ENCODE data around the gene MATK. TPM values are rescaled to one million over a fixed set of nuclear protein-coding genes. Genes with fewer than 3 reads are reported as not detected.

The MATK gene
- total and polyA plus RNA-seq, 10 of the 15 experiments (the other 5 are each of a cell fraction or from before 2014, with no cell fraction given) = 0.24 to 2.2 (median 1.1) TPM; not detected in 2

- POLR2A ChIA-PET = no interaction called here
These were observed 40.7 kb downstream of the MATK start for GRCh38 chr19:3745363-3746045.

More at GRCh38 chr19:3745363-3746045, 40.7 kb downstream of the MATK start:
- Histone ChIP-seq H3K9me3 (replicated peaks; ENCODE audit: control insufficient read depth, insufficient read depth, low read length) (no peaks in the 10 kb centered on the region), H2AFZ (ENCODE audit: control insufficient read depth, low read depth, low read length) (no peak overlapping the region), H3K9ac (ENCODE audit: control insufficient read depth, insufficient read depth, low read length) (no peak overlapping the region), H3K79me2 (ENCODE audit: control insufficient read depth, insufficient read depth, low read length) (no peaks in the 10 kb centered on the region), H3K36me3 (ENCODE audit: control insufficient read depth in 2 of 2, insufficient read depth in 2 of 2, low read length in 1 of 2) (peaks cover 0 to 1% of the 10 kb centered on the region in 2 experiments; a peak in 1 of 4 replicates), H3K27ac (ENCODE audit: control insufficient read depth, insufficient read depth) (no peak overlapping the region), H3K27me3 (replicated peaks in 1 of 2; ENCODE audit: control insufficient read depth in 2 of 2, insufficient read depth in 2 of 2, low read length in 1 of 2) (no peaks in the 10 kb centered on the region), H3K4me2 (ENCODE audit: control insufficient read depth, insufficient read depth) (no peak overlapping the region), H4K20me1 (ENCODE audit: control insufficient read depth, insufficient read depth) (no peaks in the 10 kb centered on the region), H3K4me3 (no peak overlapping the region), H3K4me1 (ENCODE audit: control insufficient read depth, insufficient read depth, low read length) (no peaks in the 10 kb centered on the region)
- ChIA-PET RAD21 (ENCODE audit: unreplicated experiment) (no interaction called here), CTCF (no interaction called here), SMC1A (ENCODE audit: uncharacterized antibody, unreplicated experiment) (no interaction called here)
- FAIRE-seq (no peak), ATAC-seq (no peak), DNase-seq (ENCODE audit: low read depth, low spot score) (no peak)
- 3% methylated on average over 8 of the region's 8 CpGs for WGBS (ENCODE audit: insufficient coverage, insufficient replicate concordance, low lambda C conversion rate, missing lambda C conversion rate)
- BruUV-seq (replicated peaks) = no TSS peak
- intact Hi-C loops (cut with micrococcal nuclease; ENCODE audit: unreplicated experiment) = no loop called here
- TF ChIP-seq MXI1 (IDR thresholded peaks at IDR 0.05; ENCODE audit: low read depth, low read length) (no peak), MLLT1 (IDR thresholded peaks at IDR 0.05) (no peak), STAT3 (IDR thresholded peaks at IDR 0.05; ENCODE audit: low read depth, low read length) (no peak), BMI1 (IDR thresholded peaks at IDR 0.05; ENCODE audit: borderline replicate concordance) (no peak), SRF (IDR thresholded peaks at IDR 0.05; ENCODE audit: low read depth in 2 of 2, low read length in 2 of 2) (no peak), CEBPB (IDR thresholded peaks at IDR 0.05; ENCODE audit: borderline replicate concordance in 1 of 2, low read depth in 2 of 2, low read length in 2 of 2) (no peak), NFXL1 (IDR thresholded peaks at IDR 0.05; ENCODE audit: borderline replicate concordance) (no peak), RAD21 (IDR thresholded peaks at IDR 0.05; ENCODE audit: insufficient read depth, low read depth, low read length) (no peak), NR2F1 (conservative IDR thresholded peaks at IDR 0.05) (no peak), E2F8 (IDR thresholded peaks at IDR 0.05; ENCODE audit: low read depth, partially characterized antibody) (no peak), ETV6 (conservative IDR thresholded peaks at IDR 0.05 in 1 of 2, IDR thresholded peaks at IDR 0.05 in 1 of 2; ENCODE audit: borderline replicate concordance in 1 of 2, low read depth in 1 of 2) (no peak)
- TF ChIP-seq, protein P1, sequence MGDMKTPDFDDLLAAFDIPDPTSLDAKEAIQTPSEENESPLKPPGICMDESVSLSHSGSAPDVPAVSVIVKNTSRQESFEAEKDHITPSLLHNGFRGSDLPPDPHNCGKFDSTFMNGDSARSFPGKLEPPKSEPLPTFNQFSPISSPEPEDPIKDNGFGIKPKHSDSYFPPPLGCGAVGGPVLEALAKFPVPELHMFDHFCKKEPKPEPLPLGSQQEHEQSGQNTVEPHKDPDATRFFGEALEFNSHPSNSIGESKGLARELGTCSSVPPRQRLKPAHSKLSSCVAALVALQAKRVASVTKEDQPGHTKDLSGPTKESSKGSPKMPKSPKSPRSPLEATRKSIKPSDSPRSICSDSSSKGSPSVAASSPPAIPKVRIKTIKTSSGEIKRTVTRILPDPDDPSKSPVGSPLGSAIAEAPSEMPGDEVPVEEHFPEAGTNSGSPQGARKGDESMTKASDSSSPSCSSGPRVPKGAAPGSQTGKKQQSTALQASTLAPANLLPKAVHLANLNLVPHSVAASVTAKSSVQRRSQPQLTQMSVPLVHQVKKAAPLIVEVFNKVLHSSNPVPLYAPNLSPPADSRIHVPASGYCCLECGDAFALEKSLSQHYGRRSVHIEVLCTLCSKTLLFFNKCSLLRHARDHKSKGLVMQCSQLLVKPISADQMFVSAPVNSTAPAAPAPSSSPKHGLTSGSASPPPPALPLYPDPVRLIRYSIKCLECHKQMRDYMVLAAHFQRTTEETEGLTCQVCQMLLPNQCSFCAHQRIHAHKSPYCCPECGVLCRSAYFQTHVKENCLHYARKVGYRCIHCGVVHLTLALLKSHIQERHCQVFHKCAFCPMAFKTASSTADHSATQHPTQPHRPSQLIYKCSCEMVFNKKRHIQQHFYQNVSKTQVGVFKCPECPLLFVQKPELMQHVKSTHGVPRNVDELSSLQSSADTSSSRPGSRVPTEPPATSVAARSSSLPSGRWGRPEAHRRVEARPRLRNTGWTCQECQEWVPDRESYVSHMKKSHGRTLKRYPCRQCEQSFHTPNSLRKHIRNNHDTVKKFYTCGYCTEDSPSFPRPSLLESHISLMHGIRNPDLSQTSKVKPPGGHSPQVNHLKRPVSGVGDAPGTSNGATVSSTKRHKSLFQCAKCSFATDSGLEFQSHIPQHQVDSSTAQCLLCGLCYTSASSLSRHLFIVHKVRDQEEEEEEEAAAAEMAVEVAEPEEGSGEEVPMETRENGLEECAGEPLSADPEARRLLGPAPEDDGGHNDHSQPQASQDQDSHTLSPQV (IDR thresholded peaks at IDR 0.05) = no peak
- TF ChIP-seq, protein P2, sequence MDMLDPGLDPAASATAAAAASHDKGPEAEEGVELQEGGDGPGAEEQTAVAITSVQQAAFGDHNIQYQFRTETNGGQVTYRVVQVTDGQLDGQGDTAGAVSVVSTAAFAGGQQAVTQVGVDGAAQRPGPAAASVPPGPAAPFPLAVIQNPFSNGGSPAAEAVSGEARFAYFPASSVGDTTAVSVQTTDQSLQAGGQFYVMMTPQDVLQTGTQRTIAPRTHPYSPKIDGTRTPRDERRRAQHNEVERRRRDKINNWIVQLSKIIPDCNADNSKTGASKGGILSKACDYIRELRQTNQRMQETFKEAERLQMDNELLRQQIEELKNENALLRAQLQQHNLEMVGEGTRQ (IDR thresholded peaks at IDR 0.05; ENCODE audit: borderline replicate concordance, low read depth, low read length) = no peak
- in situ Hi-C loops (cut with MboI) = no loop called here

Data from GM12878 (cell line).